Subcutaneous adipose tissue (tissue), 4 donors: ENCODE data around the gene CKAP2. TPM values are rescaled to one million over a fixed set of nuclear protein-coding genes. Genes with fewer than 3 reads are reported as not detected.

ENCODE experiments used
- total RNA-seq, 4 donors: library from RNA; depleted of rRNA; stranded (reverse); fragments of >200 nt; gene quantifications; one replicate each; pipeline ENCODE4 v1.1.0, GENCODE V29; 2016
- TF ChIP-seq, protein P1 (sequence below): fragments of 450-650 bp; IDR thresholded peaks from one replicate; pipeline ENCODE4 v1.5.1; 2016; ENCODE audit warnings: low read depth, mild to moderate bottlenecking, control low read depth, antibody characterized with exemption, moderate library complexity

The CKAP2 gene
- total RNA-seq, 4 donors from 2014 or later = 6.8 to 18.2 (median 10.4) TPM

DNA sequence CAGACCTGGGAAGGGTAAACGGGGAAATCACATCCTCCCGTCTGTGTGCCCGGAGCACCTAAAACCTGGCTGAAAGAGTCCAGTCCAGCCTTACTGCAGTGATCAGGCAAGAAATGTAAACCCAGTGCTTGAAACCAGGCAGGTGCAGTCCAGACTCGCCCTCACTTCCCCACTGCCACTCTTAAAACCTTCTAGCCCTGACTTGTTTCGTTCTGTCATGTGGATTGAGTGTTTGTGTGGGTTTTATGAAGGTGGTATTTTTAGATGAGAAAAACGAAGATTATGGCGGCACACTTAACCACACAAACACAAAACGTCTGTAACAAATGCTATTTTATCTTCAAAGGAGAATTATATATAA, 839 bp upstream of the CKAP2 start:
- TF ChIP-seq, protein P1, sequence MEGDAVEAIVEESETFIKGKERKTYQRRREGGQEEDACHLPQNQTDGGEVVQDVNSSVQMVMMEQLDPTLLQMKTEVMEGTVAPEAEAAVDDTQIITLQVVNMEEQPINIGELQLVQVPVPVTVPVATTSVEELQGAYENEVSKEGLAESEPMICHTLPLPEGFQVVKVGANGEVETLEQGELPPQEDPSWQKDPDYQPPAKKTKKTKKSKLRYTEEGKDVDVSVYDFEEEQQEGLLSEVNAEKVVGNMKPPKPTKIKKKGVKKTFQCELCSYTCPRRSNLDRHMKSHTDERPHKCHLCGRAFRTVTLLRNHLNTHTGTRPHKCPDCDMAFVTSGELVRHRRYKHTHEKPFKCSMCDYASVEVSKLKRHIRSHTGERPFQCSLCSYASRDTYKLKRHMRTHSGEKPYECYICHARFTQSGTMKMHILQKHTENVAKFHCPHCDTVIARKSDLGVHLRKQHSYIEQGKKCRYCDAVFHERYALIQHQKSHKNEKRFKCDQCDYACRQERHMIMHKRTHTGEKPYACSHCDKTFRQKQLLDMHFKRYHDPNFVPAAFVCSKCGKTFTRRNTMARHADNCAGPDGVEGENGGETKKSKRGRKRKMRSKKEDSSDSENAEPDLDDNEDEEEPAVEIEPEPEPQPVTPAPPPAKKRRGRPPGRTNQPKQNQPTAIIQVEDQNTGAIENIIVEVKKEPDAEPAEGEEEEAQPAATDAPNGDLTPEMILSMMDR = no peak

DNA sequence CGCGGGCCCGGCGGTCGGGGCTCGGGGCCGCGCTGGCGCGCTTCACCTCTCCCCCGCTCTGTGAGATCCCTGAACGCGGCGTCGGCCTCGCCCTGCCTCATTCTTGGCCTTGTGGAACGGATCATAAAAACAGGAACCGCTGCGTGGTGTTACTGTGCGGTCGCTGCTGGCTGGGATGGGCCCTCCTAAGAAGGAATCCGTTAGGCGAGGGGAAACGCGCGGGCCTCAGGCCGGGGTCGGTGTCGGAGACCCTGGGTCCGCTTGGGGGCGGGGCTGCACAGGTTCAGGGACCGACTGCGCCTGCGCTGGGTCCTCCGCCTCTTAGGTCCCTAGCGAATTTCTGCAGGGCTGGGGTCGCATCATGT, 381 bp downstream of the CKAP2 start:
- TF ChIP-seq, protein P1 = no peak

DNA sequence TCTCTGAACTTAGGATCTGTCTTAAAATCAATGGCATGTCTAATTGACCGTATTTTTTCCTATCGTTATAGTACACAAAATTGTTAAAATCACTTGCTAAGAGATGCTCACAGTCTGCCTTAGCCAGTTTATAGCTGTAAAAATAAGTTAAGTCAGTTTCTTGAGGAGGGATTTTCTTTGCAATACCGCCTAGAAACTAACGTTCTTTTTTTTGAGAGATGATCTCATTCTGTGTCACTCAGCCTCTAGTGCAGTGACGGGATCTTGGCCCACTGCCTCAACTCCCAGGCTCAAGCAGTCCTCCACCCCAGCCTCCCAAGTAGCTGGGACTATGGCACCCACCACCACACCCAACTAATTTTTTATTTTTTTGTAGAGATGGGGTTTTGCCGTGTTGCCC, 4.4 kb downstream of the CKAP2 start:
- TF ChIP-seq, protein P1 = no peak

DNA sequence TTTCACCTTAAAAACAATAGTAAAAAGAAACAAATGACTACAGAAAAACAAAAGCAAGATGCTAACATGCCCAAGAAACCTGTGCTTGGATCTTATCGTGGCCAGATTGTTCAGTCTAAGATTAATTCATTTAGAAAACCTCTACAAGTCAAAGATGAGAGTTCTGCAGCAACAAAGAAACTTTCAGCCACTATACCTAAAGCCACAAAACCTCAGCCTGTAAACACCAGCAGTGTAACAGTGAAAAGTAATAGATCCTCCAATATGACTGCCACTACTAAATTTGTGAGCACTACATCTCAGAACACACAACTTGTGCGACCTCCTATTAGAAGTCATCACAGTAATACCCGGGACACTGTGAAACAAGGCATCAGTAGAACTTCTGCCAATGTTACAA, 6.0 kb downstream of the CKAP2 start:
- TF ChIP-seq, protein P1 = no peak

DNA sequence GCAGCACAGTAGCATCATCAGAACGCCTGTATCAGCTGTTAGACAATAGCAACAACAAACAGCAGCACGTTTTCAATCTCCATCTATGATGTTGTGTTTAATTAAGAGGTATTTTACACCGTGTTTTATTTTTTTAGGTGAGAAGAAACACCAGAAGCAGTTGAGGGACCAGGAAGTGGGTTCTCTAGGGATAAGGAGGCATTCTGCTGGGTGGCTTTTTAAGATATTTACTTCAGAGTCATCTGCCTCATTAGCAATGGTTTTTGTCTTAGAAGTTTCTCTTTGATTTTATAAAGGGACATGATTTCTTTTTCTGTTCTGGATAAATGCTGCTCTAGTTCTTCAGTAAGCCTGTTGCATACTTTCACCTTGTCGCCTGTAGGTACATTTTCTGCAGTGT, 8.2 kb downstream of the CKAP2 start:
- TF ChIP-seq, protein P1 = no peak

Other genes starting within 250 kb of the CKAP2 start
- 10 to 100 TPM in 1 of 4 donors, 1 to 10 TPM in 3; 4.2 to 12.6 (median 6.0) TPM for gene THSD1, start 49.3 kb upstream of the CKAP2 start, total RNA-seq
- gene VPS36, start 4.8 kb upstream of the CKAP2 start, total RNA-seq = 10 to 100 TPM; 34.9 to 72.9 (median 42.7) TPM
- 1 to 10 TPM; 1.6 to 6.2 (median 4.6) TPM for gene HNRNPA1L2, start 187.0 kb downstream of the CKAP2 start, total RNA-seq
- 10 to 100 TPM; 29.9 to 44.3 (median 35.6) TPM for gene SUGT1, start 197.4 kb downstream of the CKAP2 start, total RNA-seq